ENCODE results near the gene TNFRSF18. TPM values are rescaled to one million over a fixed set of nuclear protein-coding genes. Genes with fewer than 3 reads are reported as not detected.

Gene TNFRSF18
- polyA plus RNA-seq, 1 donor from 2014 or later, result not detected

- Histone ChIP-seq H4K20me1 (ENCODE audit: insufficient read depth) (no peaks in the 10 kb centered on the region), H3K4me3 (ENCODE audit: low read length) (no peak overlapping the region), H3K27me3 (ENCODE audit: insufficient read depth, low read depth, low read length) (no peaks in the 10 kb centered on the region), H3K4me2 (ENCODE audit: low read length) (no peak overlapping the region), H3K9me3 (ENCODE audit: low read length) (no peaks in the 10 kb centered on the region), H3F3A (ENCODE audit: insufficient read depth, low read length, poor library complexity, severe bottlenecking) (no peaks in the 10 kb centered on the region), H2AFZ (ENCODE audit: low read depth, low read length) (no peak overlapping the region), H3K9ac (ENCODE audit: low read length) (no peak overlapping the region), H3K36me3 (ENCODE audit: insufficient read depth, low read length) (no peaks in the 10 kb centered on the region), H3K27ac (ENCODE audit: low read length) (no peak overlapping the region), H3K79me2 (replicated peaks; ENCODE audit: insufficient read depth, low read length) (no peaks in the 10 kb centered on the region), H3K9me2 (ENCODE audit: insufficient read depth, low read length) (no peaks in the 10 kb centered on the region)
- no peak for TF ChIP-seq EZH2 (IDR thresholded peaks at IDR 0.05; ENCODE audit: borderline replicate concordance, insufficient read depth, low read length, poor library complexity, severe bottlenecking)
- TF ChIP-seq REST (IDR thresholded peaks at IDR 0.05; ENCODE audit: borderline replicate concordance), result no peak
- TF ChIP-seq RAD21 (conservative IDR thresholded peaks at IDR 0.05), result no peak
- no peak for TF ChIP-seq MXI1 (conservative IDR thresholded peaks at IDR 0.05; ENCODE audit: poor library complexity, severe bottlenecking)
- TF ChIP-seq SMC3 (conservative IDR thresholded peaks at IDR 0.05; ENCODE audit: poor library complexity), result no peak
- TF ChIP-seq CTCF (IDR thresholded peaks at IDR 0.05; ENCODE audit: poor library complexity, severe bottlenecking), result no peak
- TF ChIP-seq EP300 (conservative IDR thresholded peaks at IDR 0.05; ENCODE audit: poor library complexity, severe bottlenecking), result no peak
- TF ChIP-seq TAF1 (IDR thresholded peaks at IDR 0.05; ENCODE audit: low read depth), result no peak
- no peak for TF ChIP-seq POLR2AphosphoS5 (IDR thresholded peaks at IDR 0.05)
Observed at GRCh38 chr1:1170215-1171091, 35.9 kb downstream of the TNFRSF18 start.

GRCh38 chr1:1169429-1170214 lies 36.8 kb downstream of the TNFRSF18 start:
- H3K27ac ChIP-seq (ENCODE audit: low read length), result no peak overlapping the region
- H3F3A ChIP-seq (ENCODE audit: insufficient read depth, low read length, poor library complexity, severe bottlenecking), result no peaks in the 10 kb centered on the region
- no peaks in the 10 kb centered on the region for H3K9me3 ChIP-seq (ENCODE audit: low read length)
- no peaks in the 10 kb centered on the region for H3K9me2 ChIP-seq (ENCODE audit: insufficient read depth, low read length)
- no peak for TF ChIP-seq SMC3 (conservative IDR thresholded peaks at IDR 0.05; ENCODE audit: poor library complexity)
- TF ChIP-seq CTCF (IDR thresholded peaks at IDR 0.05; ENCODE audit: poor library complexity, severe bottlenecking), result no peak
- no peak for TF ChIP-seq REST (IDR thresholded peaks at IDR 0.05; ENCODE audit: borderline replicate concordance)
- no peak for TF ChIP-seq EZH2 (IDR thresholded peaks at IDR 0.05; ENCODE audit: borderline replicate concordance, insufficient read depth, low read length, poor library complexity, severe bottlenecking)
- no peak for TF ChIP-seq MXI1 (conservative IDR thresholded peaks at IDR 0.05; ENCODE audit: poor library complexity, severe bottlenecking)
- TF ChIP-seq EP300 (conservative IDR thresholded peaks at IDR 0.05; ENCODE audit: poor library complexity, severe bottlenecking), result no peak
- TF ChIP-seq TAF1 (IDR thresholded peaks at IDR 0.05; ENCODE audit: low read depth), result no peak
- no peak for TF ChIP-seq RAD21 (conservative IDR thresholded peaks at IDR 0.05)
- no peak for TF ChIP-seq POLR2AphosphoS5 (IDR thresholded peaks at IDR 0.05)
- no peaks in the 10 kb centered on the region for H3K27me3 ChIP-seq (ENCODE audit: insufficient read depth, low read depth, low read length)
- no peaks in the 10 kb centered on the region for H3K79me2 ChIP-seq (replicated peaks; ENCODE audit: insufficient read depth, low read length)
- no peaks in the 10 kb centered on the region for H3K36me3 ChIP-seq (ENCODE audit: insufficient read depth, low read length)
- H3K9ac ChIP-seq (ENCODE audit: low read length), result no peak overlapping the region
- H3K4me3 ChIP-seq (ENCODE audit: low read length), result no peak overlapping the region
- H2AFZ ChIP-seq (ENCODE audit: low read depth, low read length), result no peak overlapping the region
- no peaks in the 10 kb centered on the region for H4K20me1 ChIP-seq (ENCODE audit: insufficient read depth)
- no peak overlapping the region for H3K4me2 ChIP-seq (ENCODE audit: low read length)

Measured in neural cell (in vitro differentiated cells).